Stimulated activated CD4-positive, alpha-beta T cell treated with anti-CD3 and anti-CD28 coated beads, Interleukin-15, amount 100 ng/mL, for 48 hours (primary cell): ENCODE measurements around the gene NBPF26.
"Not testable (repeated sequence)": the region's sequence is repeated elsewhere in the genome, so short reads cannot be mapped to it uniquely, and the experiment has no call there.

Experiments used
- DNase-seq, 2 donors: peaks; one replicate each; pipeline ENCODE4 v3.0.0-alpha.2; 2020; ENCODE audit warnings: low read depth in 2 of 2

Gene NBPF26

GRCh38 chr1:120858144-120858543 lies 134.4 kb downstream of the NBPF26 start:
- not testable (repeated sequence) for DNase-seq

- not testable (repeated sequence) for DNase-seq
Observed at GRCh38 chr1:120859615-120860234, 136.0 kb downstream of the NBPF26 start.

GRCh38 chr1:120878206-120878605 lies 154.5 kb downstream of the NBPF26 start:
- DNase-seq: not testable (repeated sequence)

DNA sequence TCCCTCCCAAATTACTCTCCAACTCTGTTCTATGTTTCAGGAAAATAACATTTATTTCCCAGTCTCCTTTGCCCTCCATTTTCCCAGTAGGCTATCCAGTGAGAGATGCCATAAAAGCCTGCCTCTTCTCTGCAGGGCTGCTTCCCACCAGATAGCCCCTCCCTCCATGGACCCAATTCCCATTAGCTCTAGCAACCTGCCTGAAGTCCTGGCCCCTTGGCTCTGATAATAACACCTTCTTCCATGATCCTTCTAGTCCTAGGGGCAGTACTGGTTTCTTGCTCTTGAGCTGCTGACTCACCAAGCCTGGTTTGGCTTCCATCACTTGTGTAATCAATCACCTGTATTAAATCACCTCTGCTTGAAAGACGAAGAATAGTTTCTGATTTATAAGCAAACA lies 156.3 kb downstream of the NBPF26 start:
- not testable (repeated sequence) for DNase-seq

DNA sequence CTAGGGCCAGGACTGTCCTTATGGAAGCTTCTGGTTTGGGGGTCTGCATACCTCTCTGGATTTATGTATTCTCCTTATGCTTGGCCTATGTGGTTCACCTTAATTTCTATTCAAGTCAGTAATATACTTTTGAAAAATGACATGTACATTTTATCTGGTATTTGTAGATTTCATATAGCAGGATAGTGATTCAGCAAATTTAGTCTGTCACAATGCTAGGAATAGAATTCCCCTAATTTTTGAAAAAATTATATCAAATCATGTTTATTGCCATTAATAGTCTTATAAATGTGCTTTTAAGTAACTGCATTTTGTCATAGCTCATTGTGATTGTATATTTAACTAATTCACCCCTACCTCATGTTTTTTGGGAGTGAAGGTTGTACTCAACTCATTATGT lies 158.2 kb downstream of the NBPF26 start:
- DNase-seq: not testable (repeated sequence)
